Naive thymus-derived CD4-positive, alpha-beta T cell (primary cell): Measurements from ENCODE around the gene SLC8A3. TPM values are rescaled to one million over a fixed set of nuclear protein-coding genes. Genes with fewer than 3 reads are reported as not detected.

ENCODE experiments used
- ATAC-seq: fragments of 150-1000 bp; cut with Tn5 transposase; 2 replicates; pipeline ENCODE4 v1.10.0; 2021; ENCODE audit warnings: mild to moderate bottlenecking, moderate library complexity
- CTCF ChIA-PET: fragments of 350-600 bp; sonication (Branson Sonifier 250); formaldehyde crosslinking; loops from one replicate; lab custom pipeline; 2021; ENCODE audit warnings: antibody characterized with exemption; lab: Charles Lee
- POLR2A ChIA-PET: fragments of 350-600 bp; sonication (Branson Sonifier 250); formaldehyde crosslinking; loops from one replicate; lab custom pipeline; 2021; ENCODE audit warnings: antibody characterized with exemption, inconsistent platforms; lab: Charles Lee
- DNase-seq, 9 donors: peaks; one replicate each; pipeline versions ENCODE4 v3.0.0 to v3.0.0-alpha.2; 2020 to 2022; ENCODE audit warnings: mixed read lengths in 1 of 9
- H3K27ac ChIP-seq: one replicate; pipeline ENCODE4 v1.7.0; 2013; ENCODE audit warnings: mild to moderate bottlenecking, low read depth, low read length, moderate library complexity
- H3K27me3 ChIP-seq, 2 donors: one replicate each; pipeline ENCODE4 v1.7.0; 2013; ENCODE audit warnings: low read length in 2 of 2, mild to moderate bottlenecking in 2 of 2, moderate library complexity in 2 of 2; ENCODE audit not compliant: control insufficient read depth in 2 of 2, insufficient read depth in 2 of 2
- H3K36me3 ChIP-seq, 3 experiments: 1 replicate in 2 of 3; 2 replicates in 1 of 3; pipeline ENCODE4 v1.7.0; 2013; ENCODE audit warnings: low read length in 3 of 3, mild to moderate bottlenecking in 3 of 3, moderate library complexity in 1 of 3; ENCODE audit not compliant: insufficient read depth in 3 of 3, control insufficient read depth in 2 of 3
- H3K4me1 ChIP-seq, 2 donors: one replicate each; pipeline ENCODE4 v1.7.0; 2013; ENCODE audit warnings: low read length in 2 of 2, mild to moderate bottlenecking in 2 of 2, moderate library complexity in 1 of 2; ENCODE audit not compliant: control insufficient read depth in 2 of 2, insufficient read depth in 2 of 2
- H3K4me3 ChIP-seq: 2 replicates; pipeline ENCODE4 v1.7.0; 2013; ENCODE audit warnings: mild to moderate bottlenecking, low read length
- H3K9me3 ChIP-seq, 3 experiments: 1 replicate in 2 of 3; 2 replicates in 1 of 3; pipeline ENCODE4 v1.7.0; 2013; ENCODE audit warnings: low read length in 3 of 3; ENCODE audit not compliant: control insufficient read depth in 2 of 3
- H3K27ac Mint-ChIP-seq, 9 donors: one replicate each; pipeline ENCODE4 v1.8.0; 2020 to 2022; ENCODE audit warnings: mixed read lengths in 9 of 9, mild to moderate bottlenecking in 8 of 9, moderate library complexity in 5 of 9, inconsistent platforms in 2 of 9
- H3K27me3 Mint-ChIP-seq, 5 donors: one replicate each; pipeline ENCODE4 v1.8.0; 2021 to 2022; ENCODE audit warnings: mixed read lengths in 5 of 5, mild to moderate bottlenecking in 1 of 5
- H3K36me3 Mint-ChIP-seq, 5 donors: one replicate each; pipeline ENCODE4 v1.8.0; 2020 to 2022; ENCODE audit warnings: mixed read lengths in 5 of 5, mild to moderate bottlenecking in 3 of 5, inconsistent platforms in 1 of 5
- H3K4me1 Mint-ChIP-seq, 7 donors: one replicate each; pipeline ENCODE4 v1.8.0; 2020 to 2022; ENCODE audit warnings: mixed read lengths in 7 of 7, mild to moderate bottlenecking in 3 of 7, inconsistent platforms in 1 of 7
- H3K4me3 Mint-ChIP-seq, 10 donors: one replicate each; pipeline ENCODE4 v1.8.0; 2020 to 2022; ENCODE audit warnings: mild to moderate bottlenecking in 10 of 10, mixed read lengths in 10 of 10, moderate library complexity in 6 of 10, inconsistent platforms in 2 of 10
- H3K9me3 Mint-ChIP-seq, 11 donors: one replicate each; pipeline ENCODE4 v1.8.0; 2020 to 2022; ENCODE audit warnings: mixed read lengths in 11 of 11, mild to moderate bottlenecking in 4 of 11, inconsistent platforms in 1 of 11, moderate library complexity in 1 of 11
- intact Hi-C, 2 donors: fragments of 100-400 bp; cut with micrococcal nuclease; formaldehyde crosslinking; loops; one replicate each; pipeline ENCODE4 v1.15.1; 2023
- polyA plus RNA-seq, 2 donors: library from polyadenylated mRNA; unstranded; fragments of 300-500 nt; fragmentation: Illumina TruSeq; gene quantifications; one replicate each; pipeline ENCODE4 v1.2.3, GENCODE V29; 2021
- total RNA-seq, 6 experiments: library from RNA in 5 of 6; stranded (reverse) in 5 of 6; gene quantifications; 1 replicate in 5 of 6; 2 replicates in 1 of 6; pipeline ENCODE4 v1.2.3 and lab custom pipeline; 2021 to 2026

Gene SLC8A3
- total and polyA plus RNA-seq, 7 experiments from 2014 or later, result 0.13 to 0.47 (median 0.31) TPM; not detected in 4

- Mint-ChIP-seq H3K4me3 (no peak overlapping the region), H3K36me3 (no peaks in the 10 kb centered on the region), H3K9me3 (peaks cover 0 to 1% (median 0%) of the 10 kb centered on the region in 11 donors), H3K27me3 (peaks cover 0 to 10% (median 6%) of the 10 kb centered on the region in 5 donors), H3K27ac (no peak overlapping the region), H3K4me1 (no peaks in the 10 kb centered on the region)
- H3K4me1 ChIP-seq, result no peaks in the 10 kb centered on the region
- no peak for ATAC-seq
- intact Hi-C loops, result no loop called here
- H3K27ac ChIP-seq, result no peak overlapping the region
- H3K27me3 ChIP-seq, result no peaks in the 10 kb centered on the region
- DNase-seq, result no peak
- no peaks in the 10 kb centered on the region for H3K9me3 ChIP-seq
- ChIA-PET POLR2A (no interaction called here), CTCF (no interaction called here)
- no peaks in the 10 kb centered on the region for H3K36me3 ChIP-seq
- H3K4me3 ChIP-seq, result no peak overlapping the region
Measured at GRCh38 chr14:70005281-70005805, 183.4 kb downstream of the SLC8A3 start.

GRCh38 chr14:70004791-70005190 lies 184.0 kb downstream of the SLC8A3 start:
- ChIA-PET POLR2A (no interaction called here), CTCF (no interaction called here)
- Histone ChIP-seq H3K27ac (no peak overlapping the region), H3K4me1 (no peaks in the 10 kb centered on the region), H3K4me3 (no peak overlapping the region), H3K27me3 (no peaks in the 10 kb centered on the region), H3K9me3 (no peaks in the 10 kb centered on the region), H3K36me3 (no peaks in the 10 kb centered on the region)
- no peak for ATAC-seq
- intact Hi-C loops, result no loop called here
- no peak overlapping the region for H3K4me3 Mint-ChIP-seq
- H3K27me3 Mint-ChIP-seq, result peaks cover 0 to 10% (median 6%) of the 10 kb centered on the region in 5 donors
- DNase-seq, result no peak
- H3K27ac Mint-ChIP-seq, result no peak overlapping the region
- H3K36me3 Mint-ChIP-seq, result no peaks in the 10 kb centered on the region
- peaks cover 0 to 1% (median 0%) of the 10 kb centered on the region in 11 donors for H3K9me3 Mint-ChIP-seq
- no peaks in the 10 kb centered on the region for H3K4me1 Mint-ChIP-seq

GRCh38 chr14:70002589-70003346 lies 186.0 kb downstream of the SLC8A3 start:
- Mint-ChIP-seq H3K4me1 (no peaks in the 10 kb centered on the region), H3K36me3 (no peaks in the 10 kb centered on the region), H3K4me3 (no peak overlapping the region), H3K27ac (no peak overlapping the region), H3K9me3 (peaks cover 0 to 1% (median 0%) of the 10 kb centered on the region in 11 donors), H3K27me3 (peaks cover 0 to 18% (median 9%) of the 10 kb centered on the region in 5 donors)
- Histone ChIP-seq H3K36me3 (no peaks in the 10 kb centered on the region), H3K4me3 (no peak overlapping the region), H3K4me1 (no peaks in the 10 kb centered on the region), H3K27me3 (no peaks in the 10 kb centered on the region), H3K9me3 (no peaks in the 10 kb centered on the region), H3K27ac (no peak overlapping the region)
- CTCF ChIA-PET, result no interaction called here
- ATAC-seq (no peak), DNase-seq (no peak)
- POLR2A ChIA-PET, result no interaction called here
- intact Hi-C loops, result no loop called here

GRCh38 chr14:70000601-70001000 lies 188.2 kb downstream of the SLC8A3 start:
- Mint-ChIP-seq H3K4me1 (no peaks in the 10 kb centered on the region), H3K9me3 (peaks cover 0 to 1% (median 0%) of the 10 kb centered on the region in 11 donors), H3K36me3 (no peaks in the 10 kb centered on the region), H3K27me3 (peaks cover 0 to 18% (median 12%) of the 10 kb centered on the region in 5 donors), H3K27ac (no peak overlapping the region), H3K4me3 (no peak overlapping the region)
- ATAC-seq (no peak), DNase-seq (no peak)
- no peaks in the 10 kb centered on the region for H3K27me3 ChIP-seq
- H3K4me3 ChIP-seq, result no peak overlapping the region
- H3K4me1 ChIP-seq, result no peaks in the 10 kb centered on the region
- ChIA-PET CTCF (no interaction called here), POLR2A (no interaction called here)
- no peak overlapping the region for H3K27ac ChIP-seq
- no peaks in the 10 kb centered on the region for H3K36me3 ChIP-seq
- no peaks in the 10 kb centered on the region for H3K9me3 ChIP-seq
- intact Hi-C loops, result no loop called here

- Histone ChIP-seq H3K27me3 (no peaks in the 10 kb centered on the region), H3K27ac (no peak overlapping the region), H3K9me3 (no peaks in the 10 kb centered on the region), H3K36me3 (no peaks in the 10 kb centered on the region), H3K4me1 (no peaks in the 10 kb centered on the region), H3K4me3 (no peak overlapping the region)
- Mint-ChIP-seq H3K4me3 (no peak overlapping the region), H3K4me1 (no peaks in the 10 kb centered on the region), H3K9me3 (peaks cover 0 to 1% (median 0%) of the 10 kb centered on the region in 11 donors), H3K27me3 (peaks cover 10 to 22% (median 20%) of the 10 kb centered on the region in 5 donors), H3K27ac (no peak overlapping the region), H3K36me3 (no peaks in the 10 kb centered on the region)
- DNase-seq (no peak), ATAC-seq (no peak)
- ChIA-PET CTCF (no interaction called here), POLR2A (no interaction called here)
- intact Hi-C loops, result no loop called here
Measured at GRCh38 chr14:69999261-69999674, 189.5 kb downstream of the SLC8A3 start.

GRCh38 chr14:69997849-69998248 lies 190.9 kb downstream of the SLC8A3 start:
- Mint-ChIP-seq H3K27ac (no peak overlapping the region), H3K27me3 (peaks cover 20 to 28% (median 23%) of the 10 kb centered on the region in 5 donors), H3K4me3 (no peak overlapping the region), H3K36me3 (no peaks in the 10 kb centered on the region), H3K9me3 (peaks cover 0 to 1% (median 0%) of the 10 kb centered on the region in 11 donors), H3K4me1 (no peaks in the 10 kb centered on the region)
- no peak for DNase-seq
- no peak for ATAC-seq
- Histone ChIP-seq H3K27me3 (no peaks in the 10 kb centered on the region), H3K36me3 (no peaks in the 10 kb centered on the region), H3K9me3 (no peaks in the 10 kb centered on the region), H3K4me1 (no peaks in the 10 kb centered on the region), H3K4me3 (no peak overlapping the region), H3K27ac (no peak overlapping the region)
- intact Hi-C loops, result no loop called here
- POLR2A ChIA-PET, result no interaction called here
- CTCF ChIA-PET, result interaction anchor here (0.9 kb wide), 1 partner anchor 9 kb away, joined by 3 read pairs; no protein-coding TSS in a partner anchor

GRCh38 chr14:69996216-69996615 lies 192.5 kb downstream of the SLC8A3 start:
- Mint-ChIP-seq H3K4me3 (no peak overlapping the region), H3K27me3 (peaks cover 22 to 31% (median 27%) of the 10 kb centered on the region in 5 donors), H3K27ac (no peak overlapping the region), H3K4me1 (no peaks in the 10 kb centered on the region), H3K9me3 (peaks cover 0 to 1% (median 0%) of the 10 kb centered on the region in 11 donors), H3K36me3 (no peaks in the 10 kb centered on the region)
- intact Hi-C loops, result no loop called here
- ChIA-PET CTCF (no interaction called here), POLR2A (no interaction called here)
- DNase-seq (no peak), ATAC-seq (no peak)
- H3K9me3 ChIP-seq, result no peaks in the 10 kb centered on the region
- no peak overlapping the region for H3K4me3 ChIP-seq
- no peaks in the 10 kb centered on the region for H3K36me3 ChIP-seq
- no peaks in the 10 kb centered on the region for H3K4me1 ChIP-seq
- no peaks in the 10 kb centered on the region for H3K27me3 ChIP-seq
- no peak overlapping the region for H3K27ac ChIP-seq
